GM23248 (cell line): ENCODE results near the gene DLL1.

Experiments
- EZH2 ChIP-seq: fragments of 200-600 bp; sonication (generic); IDR thresholded peaks from 2 replicates; pipeline ENCODE4 v1.6.1; 2018; ENCODE audit warnings: antibody characterized with exemption, mild to moderate bottlenecking; ENCODE audit not compliant: insufficient read depth, poor library complexity, severe bottlenecking
- EZH2phosphoT487 ChIP-seq: fragments of 200-600 bp; sonication (generic); IDR thresholded peaks from 2 replicates; pipeline ENCODE4 v1.6.1; 2018; ENCODE audit warnings: antibody characterized with exemption, moderate library complexity, mild to moderate bottlenecking, low read depth; ENCODE audit not compliant: insufficient read depth

DNA sequence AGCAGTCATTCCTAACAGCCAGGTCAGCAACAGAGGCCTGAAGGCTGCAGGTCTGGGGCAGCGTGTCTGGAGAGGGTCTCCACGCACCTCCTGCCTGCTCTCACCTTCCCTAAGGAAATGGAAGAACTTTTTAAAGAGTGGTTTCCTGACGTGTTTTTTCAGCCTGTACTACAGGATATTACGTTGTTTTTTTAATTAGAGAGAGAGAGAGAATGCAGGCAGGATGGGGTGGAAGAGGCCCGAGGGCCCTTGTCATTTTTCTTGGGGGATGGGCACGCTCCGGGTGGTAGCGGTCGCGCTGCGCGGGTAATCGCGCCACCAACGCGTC, 2.1 kb downstream of the DLL1 start:
- TF ChIP-seq EZH2 (no peak), EZH2phosphoT487 (no peak)
